GM19438 (cell line): ENCODE measurements around the gene CCL11.
"Not testable (repeated sequence)": the region's sequence is repeated elsewhere in the genome, so short reads cannot be mapped to it uniquely, and the experiment has no call there.

Experiments used
- ATAC-seq: cut with Tn5 transposase; IDR thresholded peaks from one replicate; pipeline ENCODE4 v1.9.1; 2021; ENCODE audit warnings: low read depth; ENCODE audit not compliant: unreplicated experiment

CCL11 gene

GRCh38 chr17:34305606-34306005, 20.1 kb downstream of the CCL11 start:
- no peak for ATAC-seq

- no peak for ATAC-seq
Measured at GRCh38 chr17:34306466-34306865, 20.9 kb downstream of the CCL11 start.

- ATAC-seq = no peak
Measured at GRCh38 chr17:34307110-34307509, 21.6 kb downstream of the CCL11 start.

GRCh38 chr17:34308371-34308770, 22.8 kb downstream of the CCL11 start:
- no peak for ATAC-seq

GRCh38 chr17:34311291-34311690, 25.7 kb downstream of the CCL11 start:
- no peak for ATAC-seq

- no peak for ATAC-seq
Measured at GRCh38 chr17:34312080-34312479, 26.5 kb downstream of the CCL11 start.

GRCh38 chr17:34313164-34313563, 27.6 kb downstream of the CCL11 start:
- ATAC-seq = no peak

GRCh38 chr17:34314279-34314678, 28.7 kb downstream of the CCL11 start:
- ATAC-seq = no peak

GRCh38 chr17:34318474-34318873, 32.9 kb downstream of the CCL11 start:
- no peak for ATAC-seq

GRCh38 chr17:34319039-34319483, 33.5 kb downstream of the CCL11 start, which contains the start of gene CCL8:
Gene CCL8 (plus strand): TSS chr17:34319435. CDS start chr17:34319502, 67 bp downstream.
- ATAC-seq = no peak

GRCh38 chr17:34321964-34322363, 36.4 kb downstream of the CCL11 start:
- no peak for ATAC-seq

- ATAC-seq = not testable (repeated sequence)
Measured at GRCh38 chr17:34327580-34327979, 42.0 kb downstream of the CCL11 start.

- no peak for ATAC-seq
Measured at GRCh38 chr17:34337701-34338100, 52.2 kb downstream of the CCL11 start.
